GM18498 (cell line): ENCODE measurements around the gene LINC01488.

Experiments used
- ATAC-seq: cut with Tn5 transposase; IDR thresholded peaks from one replicate; pipeline ENCODE4 v1.9.1; 2021; ENCODE audit warnings: mild to moderate bottlenecking, moderate library complexity; ENCODE audit not compliant: unreplicated experiment

LINC01488 gene

DNA sequence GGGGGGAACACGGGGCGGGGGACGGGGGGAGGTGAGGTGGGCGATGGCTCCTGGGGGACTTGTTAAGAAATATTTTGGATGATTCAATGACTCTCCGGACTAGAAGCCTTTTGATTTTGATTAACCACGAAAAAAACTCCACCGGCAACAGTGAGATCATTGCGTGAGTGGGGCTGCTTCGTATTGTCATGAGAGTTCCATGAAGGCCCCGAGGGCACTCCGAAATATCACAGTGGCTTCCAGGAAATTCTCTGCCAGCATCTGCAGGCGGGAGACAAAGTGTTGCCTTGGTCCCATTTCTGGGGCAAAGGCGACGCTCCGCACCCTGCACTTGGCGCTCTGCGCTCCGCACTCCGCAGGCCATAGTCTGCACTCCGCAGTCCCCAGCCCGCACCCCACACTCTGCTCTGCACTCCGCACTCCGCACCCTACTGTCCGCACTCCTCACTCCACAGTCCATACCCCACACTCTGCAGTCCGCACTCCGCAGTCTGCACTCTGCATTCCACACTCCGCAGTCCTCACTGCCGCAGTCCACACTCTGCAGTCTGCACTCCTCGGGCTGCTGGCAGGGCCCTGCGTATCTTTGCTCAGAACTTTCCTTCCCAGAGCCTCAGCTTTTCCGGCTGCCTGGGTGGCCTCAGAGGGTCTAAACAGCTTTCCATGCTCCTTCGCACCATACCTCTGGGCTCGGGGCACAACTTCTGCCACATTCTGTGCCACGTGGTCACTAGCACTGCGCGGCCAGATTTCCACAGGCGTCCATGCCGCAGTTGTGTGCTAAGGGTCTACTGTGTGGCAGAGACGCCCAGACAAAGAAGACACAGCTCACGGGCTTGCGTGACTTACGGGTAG is 61.1 kb downstream of the LINC01488 start:
- ATAC-seq = no peak
